Activated CD8-positive, alpha-beta T cell treated with anti-CD3 and anti-CD28 coated beads for 36 hours (primary cell): Measurements from ENCODE around the gene RAPGEF5. TPM values are rescaled to one million over a fixed set of nuclear protein-coding genes. Genes with fewer than 3 reads are reported as not detected.
A peak's percentile ranks its signal among the peaks of the same experiment; 100 is the strongest.

ENCODE experiments used
- ATAC-seq: fragments of 200-7000 bp; cut with Tn5 transposase; one replicate; pipeline ENCODE4 v1.10.0; 2021; ENCODE audit warnings: mild to moderate bottlenecking, moderate library complexity
- CTCF ChIA-PET: fragments of 350-600 bp; sonication (Branson Sonifier 250); formaldehyde crosslinking; loops from one replicate; lab custom pipeline; 2021; ENCODE audit warnings: antibody characterized with exemption; lab: Charles Lee
- POLR2A ChIA-PET: fragments of 350-600 bp; sonication (Branson Sonifier 250); formaldehyde crosslinking; loops from one replicate; lab custom pipeline; 2021; ENCODE audit warnings: antibody characterized with exemption; lab: Charles Lee
- DNase-seq: peaks from one replicate; pipeline ENCODE4 v3.0.0-alpha.2; 2020
- H3K27ac Mint-ChIP-seq: one replicate; pipeline ENCODE4 v1.8.0; 2021; ENCODE audit warnings: mild to moderate bottlenecking, mixed read lengths
- H3K27me3 Mint-ChIP-seq: one replicate; pipeline ENCODE4 v1.8.0; 2021; ENCODE audit warnings: mixed read lengths
- H3K36me3 Mint-ChIP-seq: one replicate; pipeline ENCODE4 v1.8.0; 2021; ENCODE audit warnings: low read depth, mixed read lengths
- H3K4me1 Mint-ChIP-seq: one replicate; pipeline ENCODE4 v1.8.0; 2021; ENCODE audit warnings: low read depth, mixed read lengths
- H3K4me3 Mint-ChIP-seq: one replicate; pipeline ENCODE4 v1.8.0; 2021; ENCODE audit warnings: mild to moderate bottlenecking, moderate library complexity, mixed read lengths
- H3K9me3 Mint-ChIP-seq: one replicate; pipeline ENCODE4 v1.8.0; 2021; ENCODE audit warnings: mixed read lengths
- CTCF ChIP-seq: fragments of 200-600 bp; IDR thresholded peaks from one replicate; pipeline ENCODE4 v1.8.0; 2022; ENCODE audit warnings: antibody characterized with exemption, mild to moderate bottlenecking
- intact Hi-C: fragments of 100-400 bp; cut with micrococcal nuclease; formaldehyde crosslinking; loops from one replicate; pipeline ENCODE4 v1.10.0; 2022
- total RNA-seq, 2 experiments: library from RNA; stranded (reverse); gene quantifications; one replicate each; pipeline ENCODE4 v1.2.3, GENCODE V29; 2021

Gene RAPGEF5
- total RNA-seq, 2 experiments from 2014 or later = 0.92 to 0.99 TPM

- no peak for ATAC-seq
- intact Hi-C loops = no loop called here
- H3K4me1 Mint-ChIP-seq = peaks cover 10% of the 10 kb centered on the region
- H3K9me3 Mint-ChIP-seq = no peaks in the 10 kb centered on the region
- H3K36me3 Mint-ChIP-seq = no peaks in the 10 kb centered on the region
- CTCF ChIA-PET = no interaction called here
- no peaks in the 10 kb centered on the region for H3K27me3 Mint-ChIP-seq
- no peak overlapping the region for H3K27ac Mint-ChIP-seq
- no peak for TF ChIP-seq CTCF
- POLR2A ChIA-PET = interaction anchor here (0.5 kb wide), 1 partner anchor 103 kb away, joined by 4 read pairs; no protein-coding TSS in a partner anchor
- H3K4me3 Mint-ChIP-seq = no peak overlapping the region
- no peak for DNase-seq
Observed at GRCh38 chr7:22147868-22148267, 209.1 kb downstream of the RAPGEF5 start.

- intact Hi-C loops = no loop called here
- peaks cover 10% of the 10 kb centered on the region for H3K4me1 Mint-ChIP-seq
- no peaks in the 10 kb centered on the region for H3K9me3 Mint-ChIP-seq
- CTCF ChIA-PET = no interaction called here
- H3K27ac Mint-ChIP-seq = no peak overlapping the region
- ATAC-seq = peak; percentile 56
- POLR2A ChIA-PET = no interaction called here
- H3K27me3 Mint-ChIP-seq = no peaks in the 10 kb centered on the region
- DNase-seq = peak; percentile 37
- TF ChIP-seq CTCF = no peak
- H3K4me3 Mint-ChIP-seq = no peak overlapping the region
- H3K36me3 Mint-ChIP-seq = no peaks in the 10 kb centered on the region
Observed at GRCh38 chr7:22146961-22147512, 209.9 kb downstream of the RAPGEF5 start.

GRCh38 chr7:22144950-22145349 is 212.0 kb downstream of the RAPGEF5 start:
- CTCF ChIA-PET = interaction anchor here (1.0 kb wide), 1 partner anchor 36 kb away, joined by 3 read pairs; no protein-coding TSS in a partner anchor
- no peak overlapping the region for H3K27ac Mint-ChIP-seq
- POLR2A ChIA-PET = no interaction called here
- peaks cover 10% of the 10 kb centered on the region for H3K4me1 Mint-ChIP-seq
- intact Hi-C loops = no loop called here
- H3K4me3 Mint-ChIP-seq = no peak overlapping the region
- TF ChIP-seq CTCF = no peak
- no peaks in the 10 kb centered on the region for H3K27me3 Mint-ChIP-seq
- H3K9me3 Mint-ChIP-seq = no peaks in the 10 kb centered on the region
- ATAC-seq = no peak
- DNase-seq = no peak
- no peaks in the 10 kb centered on the region for H3K36me3 Mint-ChIP-seq

- H3K9me3 Mint-ChIP-seq = no peaks in the 10 kb centered on the region
- no peak for ATAC-seq
- TF ChIP-seq CTCF = no peak
- no peak for DNase-seq
- H3K4me1 Mint-ChIP-seq = peaks cover 10% of the 10 kb centered on the region
- H3K27me3 Mint-ChIP-seq = no peaks in the 10 kb centered on the region
- ChIA-PET POLR2A (no interaction called here), CTCF (interaction anchor here (1.0 kb wide), 1 partner anchor 33 kb away, joined by 3 read pairs; no protein-coding TSS in a partner anchor)
- intact Hi-C loops = no loop called here
- no peaks in the 10 kb centered on the region for H3K36me3 Mint-ChIP-seq
- no peak overlapping the region for H3K27ac Mint-ChIP-seq
- H3K4me3 Mint-ChIP-seq = no peak overlapping the region
Observed at GRCh38 chr7:22143491-22143890, 213.5 kb downstream of the RAPGEF5 start.

- Mint-ChIP-seq H3K4me3 (no peak overlapping the region), H3K27ac (no peak overlapping the region), H3K9me3 (no peaks in the 10 kb centered on the region), H3K27me3 (no peaks in the 10 kb centered on the region), H3K36me3 (no peaks in the 10 kb centered on the region), H3K4me1 (peaks cover 3% of the 10 kb centered on the region)
- intact Hi-C loops = no loop called here
- DNase-seq (no peak), ATAC-seq (no peak)
- ChIA-PET CTCF (interaction anchor here (3.3 kb wide), 1 partner anchor 32 kb away, joined by 14 read pairs; no protein-coding TSS in a partner anchor), POLR2A (no interaction called here)
- no peak for TF ChIP-seq CTCF
Observed at GRCh38 chr7:22142572-22142971, 214.4 kb downstream of the RAPGEF5 start.
